CMK (cell line): ENCODE measurements around the gene MSX1.
"Not testable (repeated sequence)": the region's sequence is repeated elsewhere in the genome, so short reads cannot be mapped to it uniquely, and the experiment has no call there.

Experiments
- DNase-seq: peaks from one replicate; pipeline ENCODE4 v3.0.0-alpha.2; 2010; ENCODE audit warnings: low read depth

MSX1 gene

GRCh38 chr4:4859325-4859798, at the start of gene MSX1:
Gene MSX1 (plus strand): TSS chr4:4859665. CDS start chr4:4859900, 235 bp downstream.
- DNase-seq, result peak; percentile 40

- DNase-seq, result no peak
These were observed 49.2 kb upstream of the MSX1 start for GRCh38 chr4:4810092-4810774.

GRCh38 chr4:4810778-4811177, 48.7 kb upstream of the MSX1 start:
- DNase-seq, result no peak

- DNase-seq, result no peak
These were observed 47.2 kb upstream of the MSX1 start for GRCh38 chr4:4812145-4812794.

GRCh38 chr4:4818415-4819212, 40.9 kb upstream of the MSX1 start:
- DNase-seq, result no peak

- DNase-seq, result no peak
These were observed 40.3 kb upstream of the MSX1 start for GRCh38 chr4:4819213-4819606.

- no peak for DNase-seq
These were observed 39.2 kb upstream of the MSX1 start for GRCh38 chr4:4820261-4820660.

GRCh38 chr4:4820739-4821138, 38.7 kb upstream of the MSX1 start:
- DNase-seq, result no peak

GRCh38 chr4:4821577-4821976, 37.9 kb upstream of the MSX1 start:
- no peak for DNase-seq

- DNase-seq, result not testable (repeated sequence)
These were observed 37.2 kb upstream of the MSX1 start for GRCh38 chr4:4822286-4822685.

- no peak for DNase-seq
These were observed 35.8 kb upstream of the MSX1 start for GRCh38 chr4:4823621-4824162.

GRCh38 chr4:4824232-4824631, 35.2 kb upstream of the MSX1 start:
- DNase-seq, result no peak

GRCh38 chr4:4825431-4825830, 34.0 kb upstream of the MSX1 start:
- no peak for DNase-seq

GRCh38 chr4:4829837-4830236, 29.6 kb upstream of the MSX1 start:
- DNase-seq, result no peak

GRCh38 chr4:4831266-4831665, 28.2 kb upstream of the MSX1 start:
- no peak for DNase-seq

- no peak for DNase-seq
These were observed 27.6 kb upstream of the MSX1 start for GRCh38 chr4:4831825-4832224.

GRCh38 chr4:4836044-4836443, 23.4 kb upstream of the MSX1 start:
- no peak for DNase-seq

- DNase-seq, result no peak
These were observed 22.1 kb upstream of the MSX1 start for GRCh38 chr4:4837316-4837715.

GRCh38 chr4:4838051-4838935, 21.2 kb upstream of the MSX1 start:
- no peak for DNase-seq

GRCh38 chr4:4838936-4839810, 20.3 kb upstream of the MSX1 start:
- no peak for DNase-seq

GRCh38 chr4:4840351-4840750, 19.1 kb upstream of the MSX1 start:
- no peak for DNase-seq
